BJ (cell line): ENCODE results near the gene EVPLL. TPM values are rescaled to one million over a fixed set of nuclear protein-coding genes. Genes with fewer than 3 reads are reported as not detected.
"Not testable (repeated sequence)": the region's sequence is repeated elsewhere in the genome, so short reads cannot be mapped to it uniquely, and the experiment has no call there.

Experiments
- CTCF ChIA-PET: fragments of 350-600 bp; formaldehyde crosslinking; extraction: SDS; loops from one replicate; lab custom pipeline; 2021; ENCODE audit warnings: antibody characterized with exemption, inconsistent platforms; lab: Yijun Ruan, JAX
- POLR2A ChIA-PET: fragments of 300-600 bp; sonication (Branson Sonifier 250); formaldehyde crosslinking; extraction: SDS; loops from one replicate; lab custom pipeline; 2021; ENCODE audit warnings: antibody characterized with exemption; lab: Charles Lee
- DNase-seq: peaks from one replicate; pipeline ENCODE4 v3.0.0-alpha.2; 2011; ENCODE audit warnings: low read depth
- H3K27me3 ChIP-seq: 2 replicates; pipeline ENCODE4 v1.6.0; 2011; ENCODE audit warnings: low read length; ENCODE audit not compliant: control insufficient read depth, insufficient read depth
- H3K36me3 ChIP-seq: 2 replicates; pipeline ENCODE4 v1.5.1; 2011; ENCODE audit warnings: low read length; ENCODE audit not compliant: control insufficient read depth, insufficient read depth
- H3K4me3 ChIP-seq: 2 replicates; pipeline ENCODE4 v1.5.1; 2011; ENCODE audit warnings: low read depth, mild to moderate bottlenecking, control low read depth, low read length
- CTCF ChIP-seq: IDR thresholded peaks from 2 replicates; pipeline ENCODE4 v1.5.1; 2011; ENCODE audit warnings: low read depth, mild to moderate bottlenecking, control low read depth, inconsistent platforms, low read length, moderate library complexity; ENCODE audit not compliant: insufficient read depth
- polyA plus RNA-seq: library from polyadenylated mRNA; depleted of rRNA; stranded (reverse); fragments of >200 nt; gene quantifications from 2 replicates; pipeline ENCODE4 v1.2.3, GENCODE V29; 2011

The EVPLL gene
- polyA plus RNA-seq, 1 experiment = not detected

GRCh38 chr17:18370761-18371160, 6.8 kb upstream of the EVPLL start:
- Histone ChIP-seq H3K27me3 (peaks cover 2% of the 10 kb centered on the region; the same call in 1 of the 2 replicates), H3K36me3 (no peaks in the 10 kb centered on the region), H3K4me3 (no peak overlapping the region)
- CTCF ChIA-PET = no interaction called here
- no peak for DNase-seq
- TF ChIP-seq CTCF = no peak
- POLR2A ChIA-PET = no interaction called here

GRCh38 chr17:18371455-18371854, 6.1 kb upstream of the EVPLL start:
- ChIA-PET POLR2A (no interaction called here), CTCF (no interaction called here)

GRCh38 chr17:18373181-18373580, 4.4 kb upstream of the EVPLL start:
- DNase-seq, H3K36me3 ChIP-seq, CTCF ChIA-PET, POLR2A ChIA-PET, H3K27me3 ChIP-seq, H3K4me3 ChIP-seq: not testable (repeated sequence)

More at GRCh38 chr17:18371455-18371854, 6.1 kb upstream of the EVPLL start:
- no peak for DNase-seq
- H3K27me3 ChIP-seq = peaks cover 2% of the 10 kb centered on the region; the same call in 1 of the 2 replicates
- no peaks in the 10 kb centered on the region for H3K36me3 ChIP-seq
- no peak for TF ChIP-seq CTCF
- no peak overlapping the region for H3K4me3 ChIP-seq

GRCh38 chr17:18374216-18374615, 3.4 kb upstream of the EVPLL start:
- DNase-seq = no peak
- Histone ChIP-seq H3K36me3 (no peaks in the 10 kb centered on the region), H3K27me3 (no peaks in the 10 kb centered on the region), H3K4me3 (no peak overlapping the region)
- ChIA-PET CTCF (interaction anchor here (0.8 kb wide), 1 partner anchor 11 kb away, joined by 3 read pairs; no protein-coding TSS in a partner anchor), POLR2A (no interaction called here)
- TF ChIP-seq CTCF = no peak

GRCh38 chr17:18378205-18378505, 577 bp downstream of the EVPLL start:
- ChIA-PET POLR2A (no interaction called here), CTCF (no interaction called here)
- Histone ChIP-seq H3K4me3 (no peak overlapping the region), H3K27me3 (peaks cover 2% of the 10 kb centered on the region; the same call in 1 of the 2 replicates), H3K36me3 (no peaks in the 10 kb centered on the region)
- no peak for TF ChIP-seq CTCF
- DNase-seq = no peak

GRCh38 chr17:18378614-18379013, 1.0 kb downstream of the EVPLL start:
- H3K27me3 ChIP-seq, H3K4me3 ChIP-seq, H3K36me3 ChIP-seq, DNase-seq, CTCF ChIA-PET, POLR2A ChIA-PET: not testable (repeated sequence)
